T-helper 1 cell (primary cell): Measurements from ENCODE around the gene OR4S2.

Experiments
- DNase-seq, 5 donors: peaks; one replicate each; pipeline ENCODE4 v3.0.0-alpha.2; 2012 to 2020
- total RNA-seq, 4 donors: gene quantifications; one replicate each; lab custom pipeline; 2026; lab: John Stamatoyannopoulos, UW

The OR4S2 gene, protein sequence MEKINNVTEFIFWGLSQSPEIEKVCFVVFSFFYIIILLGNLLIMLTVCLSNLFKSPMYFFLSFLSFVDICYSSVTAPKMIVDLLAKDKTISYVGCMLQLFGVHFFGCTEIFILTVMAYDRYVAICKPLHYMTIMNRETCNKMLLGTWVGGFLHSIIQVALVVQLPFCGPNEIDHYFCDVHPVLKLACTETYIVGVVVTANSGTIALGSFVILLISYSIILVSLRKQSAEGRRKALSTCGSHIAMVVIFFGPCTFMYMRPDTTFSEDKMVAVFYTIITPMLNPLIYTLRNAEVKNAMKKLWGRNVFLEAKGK
- 0 reads per million in 4 donors for total RNA-seq

DNA sequence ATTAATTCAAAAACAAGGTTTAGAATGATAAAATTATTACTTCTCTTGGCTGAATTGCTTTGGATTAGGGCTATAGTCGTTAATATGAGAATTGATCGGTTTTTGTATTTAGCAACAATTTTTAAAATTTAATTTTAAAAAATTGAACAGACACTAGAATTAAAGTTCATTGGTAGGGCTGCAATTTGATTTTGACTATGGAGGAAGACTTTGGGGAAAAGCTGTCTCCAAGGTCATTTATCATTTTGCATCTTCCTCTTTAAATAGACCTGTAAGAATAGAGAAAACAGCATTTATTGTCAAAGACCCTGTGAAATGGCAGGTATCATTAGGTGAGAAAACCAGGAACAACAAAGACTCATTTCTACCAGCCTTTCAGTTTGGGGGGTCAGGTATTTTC is at the start of gene OR4S2:
Gene OR4S2, plus strand, starts transcription at position 301 of the 400 bp plus-strand sequence. CDS start 2,577 bp downstream, outside the sequence.
- no peak for DNase-seq

DNA sequence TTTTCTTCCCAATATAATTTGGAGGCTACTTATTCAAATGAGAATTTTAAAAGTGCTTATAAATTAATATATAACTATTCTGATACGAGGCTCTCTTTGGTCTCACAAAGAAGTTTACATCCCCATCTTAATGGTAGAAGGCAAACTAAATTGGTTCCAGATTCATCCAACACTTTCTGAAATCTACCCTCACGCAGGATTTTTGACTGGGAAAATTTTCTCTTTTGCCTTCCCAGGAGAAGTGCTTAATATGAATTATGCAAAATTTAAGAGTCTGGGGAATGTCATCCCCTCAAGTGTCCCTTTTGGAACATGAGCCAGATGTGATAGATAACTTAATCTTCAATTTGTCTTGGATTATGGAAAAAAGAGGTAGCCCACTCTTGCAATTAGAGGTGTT is 40.6 kb upstream of the OR4S2 start, which contains the start of gene OR4C11:
Gene OR4C11, minus strand, starts transcription at position 101 of the 400 bp plus-strand sequence. CDS start 3,272 bp downstream, outside the sequence.
- DNase-seq: no peak

DNA sequence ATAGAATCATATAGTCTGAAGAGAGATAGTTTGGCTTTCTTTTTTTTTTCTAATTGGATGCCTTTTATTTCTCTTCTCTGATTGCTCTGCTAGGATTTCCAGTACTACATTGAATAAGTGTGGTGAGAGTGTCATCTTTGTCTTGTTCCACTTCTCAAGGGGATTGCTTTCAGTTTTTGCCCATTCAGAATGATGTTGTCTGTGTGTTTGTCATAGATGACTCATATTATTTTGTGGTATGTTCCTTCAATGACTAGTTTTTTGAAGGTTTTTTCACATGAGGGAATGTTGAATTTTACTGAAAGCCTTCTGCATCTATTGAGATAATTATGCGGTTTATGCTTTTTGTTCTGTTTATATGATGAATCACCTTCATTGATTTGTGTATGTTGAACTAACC is 23.6 kb upstream of the OR4S2 start:
- no peak for DNase-seq

DNA sequence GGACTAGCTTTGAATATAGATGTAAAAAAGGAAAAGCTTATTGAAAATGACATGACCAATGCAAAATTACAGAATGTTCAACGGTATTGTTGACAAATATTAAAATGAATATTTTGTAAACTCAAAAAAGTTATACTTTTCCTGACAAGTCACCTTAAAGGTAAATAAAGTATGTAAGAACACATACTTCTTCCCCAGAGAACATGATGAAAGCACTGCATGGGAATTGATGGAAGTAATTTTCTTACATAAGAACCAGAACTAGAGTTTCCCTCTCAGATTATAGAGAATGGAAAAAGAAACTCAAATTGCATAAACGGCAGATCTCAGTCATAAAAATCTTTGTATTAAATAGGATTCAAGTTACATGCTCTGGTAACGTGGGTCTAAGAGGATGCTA is 13.3 kb upstream of the OR4S2 start, which contains the start of gene OR4P4:
Gene OR4P4, plus strand, starts transcription at position 301 of the 400 bp plus-strand sequence.
- DNase-seq: no peak

DNA sequence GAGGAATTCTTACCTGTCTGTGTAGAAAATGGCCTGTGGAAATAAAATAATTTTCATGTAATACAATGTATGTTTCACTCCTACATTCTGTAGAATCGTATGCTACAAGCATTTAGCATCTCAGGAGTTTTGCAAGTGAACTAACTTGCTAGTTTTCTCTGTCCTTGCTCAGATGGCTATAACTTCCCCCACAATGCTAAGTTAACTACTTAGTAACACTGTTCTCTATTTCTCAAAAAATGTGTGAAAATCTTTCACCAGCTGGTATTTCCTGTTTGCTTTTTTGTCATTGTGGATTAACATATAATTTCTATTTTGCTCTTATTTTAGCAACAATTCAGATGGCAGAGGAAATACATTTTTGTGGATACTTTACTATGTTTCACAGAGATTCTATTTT is 4.4 kb downstream of the OR4S2 start:
- DNase-seq: no peak

DNA sequence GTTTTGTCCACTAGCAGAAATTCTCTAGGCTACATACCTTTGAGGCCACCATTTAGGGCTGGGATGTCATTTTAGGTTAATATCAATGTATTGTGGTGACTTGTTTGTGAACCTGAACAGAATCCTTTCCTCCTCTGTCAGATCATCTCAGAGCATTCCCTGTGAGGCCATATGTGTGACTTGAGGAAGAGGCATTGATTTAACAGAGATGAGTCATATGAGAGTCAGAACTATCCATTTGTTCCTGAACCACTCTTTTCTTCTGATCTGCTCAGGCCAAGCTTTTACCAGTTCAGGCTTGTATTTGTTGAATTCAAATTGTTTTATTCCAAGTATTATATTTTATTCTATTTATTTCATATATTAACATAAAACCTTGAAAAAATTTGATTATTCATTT is 7.0 kb downstream of the OR4S2 start:
- DNase-seq: no peak

DNA sequence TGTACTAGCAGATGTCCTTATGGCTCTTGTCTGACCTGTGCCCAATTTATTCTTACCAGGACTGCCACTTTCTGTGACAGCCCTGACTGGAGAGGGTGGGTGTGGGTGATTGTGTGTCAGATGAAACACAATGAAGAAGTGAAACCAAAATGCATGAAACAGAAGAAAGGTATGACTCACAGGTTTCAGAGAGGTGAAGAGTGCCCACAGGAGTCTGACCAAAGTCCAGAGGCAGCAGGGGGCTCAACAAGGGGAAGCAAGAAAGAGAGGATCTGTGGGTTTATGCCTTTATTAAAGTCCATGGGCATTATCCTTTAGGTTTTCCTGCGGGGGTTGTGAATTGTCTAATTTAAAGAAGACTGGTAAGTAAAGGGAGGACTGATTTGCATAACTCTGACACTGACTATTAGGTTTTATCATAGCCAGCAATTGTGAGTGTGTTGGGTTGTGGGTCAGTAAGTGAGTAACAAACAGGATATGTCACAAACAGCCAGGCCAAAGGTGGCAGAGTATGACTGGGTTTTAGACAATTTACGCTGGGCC is 10.0 kb downstream of the OR4S2 start:
- DNase-seq: no peak

DNA sequence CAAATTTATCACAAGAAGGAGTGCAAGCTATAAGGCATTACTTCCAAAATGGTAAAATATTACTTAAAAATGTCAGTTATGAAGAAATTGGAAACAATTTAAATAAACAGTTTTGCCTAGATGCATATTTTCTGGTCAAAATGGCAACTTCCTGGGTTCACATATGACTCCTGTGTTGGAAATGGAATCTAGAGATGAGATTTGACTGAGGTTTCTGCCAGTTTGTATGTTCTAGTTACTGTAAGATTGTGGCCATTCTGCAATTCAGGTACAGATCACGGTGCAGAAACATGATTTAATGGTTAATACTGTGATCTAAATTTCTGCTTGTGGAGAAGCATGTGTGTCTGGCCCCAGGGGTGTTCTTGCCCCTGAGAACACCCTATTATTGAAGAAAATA is 10.5 kb downstream of the OR4S2 start:
- DNase-seq: no peak

DNA sequence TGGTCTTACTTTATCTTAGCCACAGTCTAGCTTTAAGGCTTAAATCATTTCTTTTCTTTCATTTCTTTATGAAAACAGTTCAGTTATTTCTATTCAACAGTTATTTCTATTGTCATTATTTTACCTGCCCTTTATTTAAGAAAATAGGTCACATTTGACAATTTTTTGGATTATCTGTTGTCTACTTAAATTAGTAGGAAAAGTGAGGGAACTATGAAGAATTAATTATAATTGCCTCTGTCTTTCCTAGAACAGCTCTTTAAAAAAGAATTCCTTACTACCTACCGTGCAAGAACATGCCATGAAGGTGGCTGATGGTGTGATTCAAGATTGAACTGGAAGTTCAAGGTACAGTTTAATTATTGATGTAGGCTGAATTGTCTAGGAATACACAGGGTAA is 13.8 kb downstream of the OR4S2 start, which contains the start of gene OR4C6:
Gene OR4C6, plus strand, starts transcription at position 301 of the 400 bp plus-strand sequence. CDS start 2,966 bp downstream, outside the sequence.
- no peak for DNase-seq

DNA sequence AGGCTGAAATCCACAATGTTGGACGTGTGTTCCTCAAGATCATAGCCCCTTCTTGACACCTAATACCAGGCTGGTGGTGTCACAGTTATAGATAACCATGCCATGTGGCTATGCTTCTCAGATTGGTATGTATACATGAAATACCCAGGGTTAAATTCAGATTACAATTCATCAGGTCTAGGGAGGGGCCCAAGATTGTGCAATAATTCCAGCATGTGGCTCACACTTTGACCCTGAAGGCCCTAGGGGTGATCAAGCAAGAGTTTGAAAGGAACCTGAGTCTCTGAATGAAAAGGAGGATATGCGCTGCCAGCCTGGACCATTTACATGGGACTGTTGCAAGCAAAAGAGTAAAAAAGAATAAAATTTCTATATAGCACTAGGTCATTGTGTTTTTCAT is 21.2 kb downstream of the OR4S2 start:
- DNase-seq: no peak

DNA sequence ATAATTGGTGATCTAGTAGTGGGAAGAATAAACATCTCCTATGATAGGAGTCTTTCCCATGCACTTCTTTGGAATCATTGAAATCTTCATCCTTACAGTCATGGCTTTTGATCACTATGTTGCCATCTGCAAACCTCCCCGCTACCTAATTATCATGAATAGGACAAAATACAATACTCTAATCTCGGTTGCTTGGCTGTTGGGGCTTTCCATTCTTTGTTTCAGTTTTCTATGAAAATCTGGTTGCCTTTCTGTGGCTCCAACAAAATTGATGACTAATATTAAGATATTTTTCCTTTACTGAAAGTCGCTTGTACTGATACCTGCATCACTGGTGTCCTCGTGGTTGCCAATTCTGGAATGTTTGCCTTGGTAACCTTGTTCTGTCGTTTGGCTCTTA is 25.7 kb downstream of the OR4S2 start:
- no peak for DNase-seq

DNA sequence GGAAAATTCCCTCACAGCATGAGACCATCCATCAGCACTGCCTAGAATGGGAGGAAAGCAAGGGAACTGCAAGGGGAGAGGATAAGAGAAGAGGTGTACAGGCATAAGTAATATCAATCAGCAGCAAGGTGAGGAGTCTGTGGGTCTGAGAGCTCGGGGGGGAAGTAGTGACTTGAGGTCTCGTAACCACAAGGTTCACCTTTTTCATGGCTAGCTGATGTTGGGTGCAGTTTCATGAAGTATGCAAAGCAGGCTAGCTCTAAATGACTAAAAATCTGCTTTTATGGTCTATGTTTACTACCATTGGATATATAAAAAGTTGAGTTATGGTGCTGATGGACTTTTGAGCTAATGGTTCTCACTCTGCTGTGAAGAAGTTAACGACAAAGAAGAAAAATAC is 49.7 kb downstream of the OR4S2 start:
- DNase-seq: no peak

DNA sequence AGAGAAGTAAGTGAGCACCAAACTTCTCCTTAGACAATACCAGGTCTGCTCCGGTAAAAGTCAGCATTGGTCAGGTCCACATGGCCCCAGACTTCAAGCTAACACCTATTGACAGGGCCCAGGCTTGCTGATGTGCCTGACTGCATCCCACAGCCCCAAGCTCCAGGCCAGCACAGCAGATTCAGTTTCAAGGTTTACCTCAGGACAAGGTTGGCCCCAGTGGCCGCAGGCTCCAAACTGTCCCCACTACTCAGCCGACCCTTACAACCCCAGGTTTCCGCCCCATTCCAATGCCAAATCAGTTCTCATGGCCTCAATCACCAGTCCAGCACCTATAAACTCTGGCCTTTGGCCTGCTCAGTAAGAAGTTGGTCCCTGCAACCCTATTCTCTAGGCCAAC is 53.3 kb downstream of the OR4S2 start:
- no peak for DNase-seq
